SIG-M5 treated with dmso at 0.1 percent for 504 hours (cell line): ENCODE results near the gene ARL17B.
A peak's percentile ranks its signal among the peaks of the same experiment; 100 is the strongest.
"Not testable (repeated sequence)": the region's sequence is repeated elsewhere in the genome, so short reads cannot be mapped to it uniquely, and the experiment has no call there.

Experiments
- DNase-seq: peaks from one replicate; lab custom pipeline; 2025; ENCODE audit not compliant: unreplicated experiment; lab: John Stamatoyannopoulos, UW

Gene ARL17B

DNA sequence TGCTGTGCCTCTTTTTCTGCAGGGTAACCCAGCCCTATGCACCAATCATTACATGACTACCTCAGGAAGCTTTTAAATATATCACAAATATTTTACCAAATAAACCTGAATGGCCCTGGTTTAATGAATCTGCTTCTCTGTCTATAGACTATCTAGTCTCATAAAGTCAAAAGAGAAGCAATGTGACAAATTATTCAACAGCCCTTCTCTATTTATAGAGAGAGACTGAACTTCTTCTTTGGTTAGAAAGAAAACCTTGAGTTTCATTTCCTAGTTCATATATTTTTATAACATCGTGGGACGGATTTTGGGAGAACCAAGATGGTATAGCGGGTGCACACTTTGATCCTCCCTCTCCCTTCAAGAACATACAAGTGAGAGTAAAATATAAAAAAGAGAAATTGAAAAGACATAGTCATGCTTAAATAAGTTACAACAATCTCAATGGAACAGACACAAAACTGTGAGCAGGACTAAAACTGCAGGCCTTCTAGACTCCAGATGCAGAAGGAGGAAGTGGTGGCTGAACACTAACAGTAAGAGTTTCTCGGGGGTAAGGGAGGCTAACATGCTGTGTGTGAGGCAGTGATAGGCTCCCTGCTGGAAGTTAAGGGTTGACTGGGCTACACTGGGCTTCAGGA lies 70.5 kb downstream of the ARL17B start:
- DNase-seq = peak; percentile 89

- not testable (repeated sequence) for DNase-seq
Measured at GRCh38 chr17:46287587-46287986, 74.0 kb downstream of the ARL17B start.

DNA sequence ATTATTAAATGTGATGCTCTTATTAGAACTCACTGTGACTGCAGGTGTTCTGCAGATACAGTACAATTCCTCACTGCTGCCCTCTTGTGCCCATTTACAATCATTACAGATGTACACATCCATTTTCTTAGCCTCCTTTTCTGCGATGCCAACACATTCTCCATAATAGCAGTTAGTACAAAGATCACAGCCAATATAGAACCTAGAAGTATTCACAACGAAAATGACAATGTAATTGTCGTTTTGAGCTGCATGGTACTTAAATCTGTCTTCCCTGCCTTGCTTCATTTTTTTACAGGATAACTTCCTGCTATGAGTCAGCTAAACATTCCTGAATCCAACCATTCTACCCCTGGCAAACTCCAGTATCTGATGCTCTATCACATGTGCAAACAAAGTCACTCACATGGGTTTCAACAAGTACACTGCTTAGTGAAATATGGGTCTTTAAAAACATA lies 74.8 kb downstream of the ARL17B start:
- peak; percentile 84 for DNase-seq

DNA sequence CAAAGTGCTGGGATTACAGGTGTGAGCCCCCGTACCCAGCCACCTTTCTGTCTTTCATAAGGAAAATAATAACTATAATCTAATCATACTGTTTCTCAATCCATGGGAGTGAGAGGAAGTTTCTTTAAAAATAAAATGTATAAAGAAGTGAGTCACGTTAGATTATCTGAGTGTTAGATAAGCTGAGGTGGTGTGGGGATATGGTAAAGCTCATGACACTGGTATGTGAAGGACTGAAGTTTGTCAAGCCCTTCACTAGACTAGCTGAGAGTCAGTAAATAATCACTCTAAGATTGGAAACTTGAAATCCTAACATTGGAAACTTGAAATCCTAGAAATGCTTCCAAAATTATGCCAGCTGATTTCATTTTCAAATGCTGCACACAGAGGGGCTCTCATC lies 76.1 kb downstream of the ARL17B start:
- not testable (repeated sequence) for DNase-seq

DNA sequence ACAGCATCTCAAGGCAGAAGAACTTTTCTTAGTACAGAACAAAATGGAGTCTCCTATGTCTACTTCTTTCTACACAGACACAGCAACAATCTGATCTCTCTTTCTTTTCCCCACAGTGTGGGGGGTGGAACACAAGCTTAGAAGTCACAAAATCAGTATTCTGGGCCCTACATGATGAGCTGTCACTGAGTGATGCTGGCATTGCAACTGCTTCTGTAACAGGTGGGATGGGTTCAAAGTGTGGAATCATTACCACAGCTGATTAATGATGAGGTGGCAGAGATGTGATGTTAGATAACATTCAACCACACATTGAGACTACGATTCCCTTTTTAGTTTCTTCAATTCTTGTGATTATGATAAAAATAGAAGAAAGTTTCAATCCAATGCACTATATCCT lies 77.1 kb downstream of the ARL17B start:
- DNase-seq = not testable (repeated sequence)

- DNase-seq = not testable (repeated sequence)
Measured at GRCh38 chr17:46282635-46283034, 78.9 kb downstream of the ARL17B start.

- DNase-seq = not testable (repeated sequence)
Measured at GRCh38 chr17:46281336-46281735, 80.2 kb downstream of the ARL17B start.

GRCh38 chr17:46276728-46277479 lies 84.7 kb downstream of the ARL17B start:
- DNase-seq = not testable (repeated sequence)

- no peak for DNase-seq
Measured at GRCh38 chr17:46274238-46274637, 87.3 kb downstream of the ARL17B start.

DNA sequence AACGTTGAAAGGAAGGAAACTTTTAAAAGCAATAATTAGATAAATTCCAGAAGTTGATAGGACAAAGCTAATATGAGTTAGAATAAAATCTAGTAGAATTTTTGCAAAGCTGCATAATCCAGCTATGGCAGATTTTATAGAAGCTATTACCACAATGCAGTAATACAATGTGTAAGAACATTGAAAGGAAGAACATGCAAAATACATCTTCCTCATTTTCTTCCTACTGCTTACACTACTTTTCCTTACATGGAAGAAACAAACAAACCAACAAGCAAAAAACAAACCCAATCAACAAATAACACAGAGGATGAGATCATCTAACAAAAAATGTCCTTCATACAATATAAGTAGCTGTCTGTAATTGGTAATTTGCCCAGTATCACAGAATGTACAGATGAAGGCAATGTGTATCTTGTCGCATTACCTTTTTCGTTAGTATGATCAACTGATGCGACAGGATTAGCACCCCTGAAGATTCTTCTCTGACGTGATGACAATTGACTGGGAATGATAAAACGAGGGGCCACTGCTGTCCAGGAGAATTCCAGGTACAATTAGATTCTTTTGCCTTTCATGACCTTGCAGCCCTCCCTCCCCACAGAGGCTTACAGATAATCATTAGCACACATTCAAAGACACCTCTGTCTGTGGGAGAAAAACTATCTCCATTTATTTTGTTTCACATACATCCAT lies 87.9 kb downstream of the ARL17B start:
- no peak for DNase-seq

DNA sequence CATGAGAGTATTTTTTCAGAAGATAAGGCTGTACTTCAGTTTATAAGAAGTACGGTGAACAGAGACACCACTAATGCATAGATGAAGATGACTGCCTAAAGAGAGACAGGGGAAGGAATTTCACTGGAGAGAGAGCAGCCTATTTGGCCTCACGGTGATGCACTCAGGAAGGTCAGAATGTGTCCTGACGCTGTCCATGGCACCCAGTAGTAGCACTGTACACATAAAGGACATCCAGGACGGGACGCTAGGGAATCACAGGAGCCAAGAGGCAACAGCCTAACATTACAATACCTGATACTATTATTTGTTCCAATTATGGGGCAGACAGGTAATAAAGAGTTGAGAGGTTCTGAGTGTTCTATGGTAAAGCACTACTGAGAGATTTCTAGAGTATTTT lies 91.5 kb downstream of the ARL17B start:
- DNase-seq = no peak

DNA sequence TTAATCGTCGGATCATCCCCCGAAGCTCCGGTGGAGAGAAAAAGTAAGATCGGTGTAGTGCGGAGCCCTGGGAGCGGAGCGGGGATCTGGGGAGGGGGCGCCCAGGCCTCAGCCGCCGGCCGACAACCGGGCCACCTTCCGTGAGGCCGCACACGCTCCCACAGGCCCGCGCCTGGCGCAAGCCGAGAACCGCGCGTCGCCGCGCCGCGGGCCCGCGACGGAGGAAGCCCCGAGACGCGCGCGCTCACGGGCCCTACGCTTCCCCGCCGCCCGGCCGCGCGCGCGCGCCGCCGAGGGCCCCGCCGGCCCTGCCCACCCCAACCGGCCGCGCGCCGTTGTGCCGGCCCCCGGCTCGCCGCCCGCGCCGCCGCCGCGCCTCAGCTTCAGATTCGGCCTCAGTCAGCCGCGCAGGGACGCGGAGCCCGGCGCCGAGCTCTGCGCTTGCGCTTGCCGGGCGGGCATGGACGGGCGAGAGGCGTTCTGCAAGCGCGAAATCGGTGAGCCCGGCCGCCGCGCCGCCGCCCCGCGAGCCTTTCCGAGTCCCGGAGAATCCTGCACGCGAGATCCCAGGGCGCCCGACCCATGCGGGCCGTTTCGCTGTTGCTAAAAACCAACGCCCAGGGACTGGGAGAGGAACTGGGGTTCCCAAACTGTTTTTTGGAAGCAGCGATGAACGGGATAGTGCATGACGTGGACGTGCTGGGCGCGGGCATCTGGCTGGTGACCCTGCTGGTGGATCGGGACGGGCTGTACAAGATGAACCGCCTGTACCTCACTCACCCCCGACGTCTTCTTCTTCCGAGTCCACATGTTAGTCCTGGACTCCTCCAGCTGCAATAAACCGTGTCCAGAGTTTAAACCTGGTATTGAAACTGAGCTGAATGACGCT lies 94.7 kb downstream of the ARL17B start:
- peak; percentile 84 for DNase-seq

- not testable (repeated sequence) for DNase-seq
Measured at GRCh38 chr17:46266063-46266655, 95.4 kb downstream of the ARL17B start.

- DNase-seq = no peak
Measured at GRCh38 chr17:46264456-46265198, 96.9 kb downstream of the ARL17B start.

DNA sequence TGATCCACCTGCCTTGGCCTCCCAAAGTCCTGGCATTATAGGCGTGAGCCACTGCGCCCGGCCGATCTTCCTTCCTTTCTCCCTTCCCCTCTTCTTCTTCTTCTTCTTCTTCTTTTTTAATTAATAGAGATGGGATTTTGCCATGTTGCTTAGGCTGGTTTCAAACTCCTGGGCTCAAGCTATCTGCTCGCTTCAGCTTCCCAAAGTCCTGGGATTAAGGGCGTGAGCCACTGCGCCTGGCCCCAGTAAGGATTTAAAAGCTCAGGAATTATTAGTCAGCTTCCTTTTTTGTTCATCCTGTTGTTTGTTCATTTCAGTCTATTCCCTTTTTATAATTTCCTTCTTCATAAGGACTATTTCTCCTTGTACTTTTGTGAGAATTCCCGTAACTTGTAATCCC lies 99.3 kb downstream of the ARL17B start:
- DNase-seq = no peak

DNA sequence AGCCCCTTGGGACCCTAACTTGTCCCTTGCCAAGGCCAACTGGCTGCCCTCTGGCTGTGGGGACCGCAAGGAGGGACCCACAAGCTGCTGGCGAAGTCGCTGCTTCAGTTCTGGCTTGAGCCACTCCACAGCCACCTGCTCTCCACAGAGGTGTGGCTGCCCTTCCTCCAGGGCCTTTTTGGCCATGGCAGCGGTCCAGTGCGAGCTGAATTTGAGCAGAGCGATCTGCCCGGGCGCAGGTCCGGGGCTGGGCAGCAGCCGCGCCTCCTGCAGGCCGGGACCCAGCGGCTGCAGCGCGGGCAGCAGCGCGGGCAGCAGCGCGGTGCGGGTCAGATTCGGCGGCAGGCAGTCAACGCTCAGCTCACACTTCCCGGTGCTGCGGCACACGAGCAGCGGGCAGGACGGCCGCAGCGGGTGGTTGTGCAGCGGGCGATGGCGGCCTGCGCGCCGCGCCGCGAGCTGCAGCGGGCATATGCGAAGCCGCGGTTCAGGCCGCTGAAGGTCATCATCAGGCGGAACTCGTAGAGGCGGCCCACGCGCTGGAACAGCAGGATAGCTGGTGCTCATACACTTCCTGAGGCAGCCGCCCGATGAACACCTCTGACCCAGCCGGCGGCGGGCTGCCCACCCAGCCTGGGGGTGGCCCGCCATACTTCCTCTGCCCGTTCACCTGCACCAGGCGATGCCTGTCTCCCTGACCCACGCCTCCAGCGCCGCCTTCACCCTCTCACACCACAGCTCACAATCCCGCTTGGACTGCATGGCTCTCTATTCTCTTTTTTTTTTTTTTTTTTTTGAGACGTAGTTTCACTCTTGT lies 101.5 kb downstream of the ARL17B start:
- not testable (repeated sequence) for DNase-seq

DNA sequence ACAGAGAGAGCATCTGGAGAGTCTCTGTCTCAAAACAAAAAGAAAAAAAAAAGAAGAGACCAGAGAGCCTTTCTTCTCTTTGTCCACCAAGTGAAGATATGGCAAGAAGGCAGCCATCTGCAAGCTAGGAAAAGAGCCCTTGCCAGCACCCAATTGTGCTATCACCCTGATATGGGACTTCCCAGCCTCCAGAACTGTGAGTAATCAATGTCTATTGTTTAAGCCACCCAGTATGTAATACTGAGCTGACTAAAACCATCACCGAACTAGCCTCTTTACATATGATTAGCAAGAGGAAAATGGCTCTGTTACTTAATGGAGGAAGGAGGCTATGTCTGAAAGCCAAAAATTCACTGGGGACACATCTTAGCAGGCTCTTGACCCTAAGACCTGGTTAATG lies 105.2 kb downstream of the ARL17B start:
- DNase-seq = not testable (repeated sequence)

DNA sequence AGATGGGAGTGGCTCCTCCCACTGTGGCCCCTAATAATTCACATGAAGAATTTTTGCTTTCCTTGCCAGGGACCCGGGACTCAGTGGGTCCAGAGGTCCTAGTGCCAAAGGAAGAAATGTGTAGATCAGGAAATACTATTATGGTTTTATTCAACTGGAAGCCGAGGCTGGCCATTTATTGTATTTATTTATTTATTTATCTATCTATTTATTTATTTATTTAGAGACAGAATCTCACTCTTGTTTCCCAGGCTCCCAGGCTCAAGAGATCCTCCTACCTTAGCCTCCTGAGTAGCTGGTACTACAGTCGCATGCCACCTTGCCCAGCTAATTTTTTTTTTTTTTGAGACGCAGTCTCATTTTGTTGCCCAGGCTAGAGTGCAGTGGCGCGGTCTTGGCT lies 107.4 kb downstream of the ARL17B start:
- not testable (repeated sequence) for DNase-seq

DNA sequence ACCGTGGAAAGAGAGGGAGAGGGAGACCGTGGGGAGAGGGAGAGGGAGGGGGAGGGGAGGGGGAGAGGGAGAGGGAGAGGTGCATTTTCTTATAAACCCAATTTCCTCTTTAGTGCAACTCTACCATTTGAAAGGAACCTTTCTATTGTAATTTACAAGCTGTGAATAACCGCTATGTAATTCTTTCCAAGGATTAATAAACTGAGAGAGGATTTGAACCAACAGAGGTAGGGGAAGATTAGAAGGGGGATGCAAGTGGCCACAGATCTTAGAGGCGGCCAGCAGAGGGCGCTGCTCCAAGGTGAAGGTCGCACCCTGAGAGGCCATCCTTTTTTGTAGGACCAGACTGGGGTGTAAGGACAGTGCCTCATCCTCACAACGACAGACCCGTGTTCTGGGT lies 107.8 kb downstream of the ARL17B start:
- peak; percentile 76 for DNase-seq
